Lower lobe of right lung (tissue), 2 donors: Measurements from ENCODE around the gene ALDH1B1. TPM values are rescaled to one million over a fixed set of nuclear protein-coding genes. Genes with fewer than 3 reads are reported as not detected.
A peak's percentile ranks its signal among the peaks of the same experiment; 100 is the strongest.

Experiments used
- ATAC-seq, 2 donors: fragments of 200-7000 bp; cut with Tn5 transposase; one replicate each; pipeline ENCODE4 v1.9.1; 2020 to 2022; ENCODE audit warnings: mild to moderate bottlenecking in 2 of 2, moderate library complexity in 2 of 2
- DNase-seq: peaks from one replicate; pipeline ENCODE4 v3.0.0-alpha.2; 2020
- H3K27ac ChIP-seq: fragments of 200-600 bp; one replicate; pipeline ENCODE4 v1.8.0; 2022
- H3K27me3 ChIP-seq: fragments of 200-600 bp; one replicate; pipeline ENCODE4 v1.8.0; 2022; ENCODE audit warnings: low read depth
- H3K36me3 ChIP-seq: fragments of 200-600 bp; one replicate; pipeline ENCODE4 v1.8.0; 2022; ENCODE audit warnings: mild to moderate bottlenecking
- H3K4me1 ChIP-seq: fragments of 200-600 bp; one replicate; pipeline ENCODE4 v1.8.0; 2022
- H3K4me3 ChIP-seq: fragments of 200-600 bp; one replicate; pipeline ENCODE4 v1.8.0; 2022; ENCODE audit warnings: mild to moderate bottlenecking
- H3K9me3 ChIP-seq: fragments of 200-600 bp; one replicate; pipeline ENCODE4 v1.8.0; 2022
- CTCF ChIP-seq: fragments of 200-600 bp; IDR thresholded peaks from one replicate; pipeline ENCODE4 v1.8.0; 2022; ENCODE audit warnings: antibody characterized with exemption, mild to moderate bottlenecking
- intact Hi-C: fragments of 100-400 bp; cut with DNase I; formaldehyde crosslinking; loops from one replicate; pipeline ENCODE4 v1.11.0; 2022
- total RNA-seq: library from RNA; stranded (reverse); fragmentation: NEBNext Ultra II Directional; extraction: Animal tissue kit (Norgen Biotek cat#: 25700); gene quantifications from one replicate; pipeline ENCODE4 v1.2.1, GENCODE V29; 2021
- donor health status: DM: no; HTN: yes; CAD: no; lungs with severe emphysema.

ALDH1B1 gene
- total RNA-seq, 1 donor from 2014 or later, result 10.8 TPM

- Histone ChIP-seq H3K27ac (no peak overlapping the region), H3K4me1 (peaks cover 5% of the 10 kb centered on the region), H3K9me3 (no peaks in the 10 kb centered on the region), H3K36me3 (no peaks in the 10 kb centered on the region), H3K27me3 (peaks cover 7% of the 10 kb centered on the region), H3K4me3 (no peak overlapping the region)
- no peak for DNase-seq
- intact Hi-C loops, result no loop called here
- no peak for TF ChIP-seq CTCF
- ATAC-seq, result no peak
Measured at GRCh38 chr9:38439916-38440301, 47.4 kb downstream of the ALDH1B1 start.

GRCh38 chr9:38440516-38440915 is 48.0 kb downstream of the ALDH1B1 start:
- no peak overlapping the region for H3K27ac ChIP-seq
- ATAC-seq (no peak), DNase-seq (no peak)
- no peak for TF ChIP-seq CTCF
- no peak overlapping the region for H3K4me3 ChIP-seq
- no peaks in the 10 kb centered on the region for H3K36me3 ChIP-seq
- peaks cover 7% of the 10 kb centered on the region for H3K27me3 ChIP-seq
- intact Hi-C loops, result no loop called here
- peaks cover 5% of the 10 kb centered on the region for H3K4me1 ChIP-seq
- H3K9me3 ChIP-seq, result no peaks in the 10 kb centered on the region

- Histone ChIP-seq H3K4me3 (no peak overlapping the region), H3K27ac (no peak overlapping the region), H3K36me3 (no peaks in the 10 kb centered on the region), H3K27me3 (peaks cover 7% of the 10 kb centered on the region), H3K9me3 (no peaks in the 10 kb centered on the region), H3K4me1 (peaks cover 5% of the 10 kb centered on the region)
- intact Hi-C loops, result no loop called here
- TF ChIP-seq CTCF, result no peak
- ATAC-seq (no peak), DNase-seq (no peak)
Measured at GRCh38 chr9:38441347-38442085, 49.0 kb downstream of the ALDH1B1 start.

- Histone ChIP-seq H3K27ac (no peak overlapping the region), H3K36me3 (no peaks in the 10 kb centered on the region), H3K9me3 (no peaks in the 10 kb centered on the region), H3K4me3 (no peak overlapping the region), H3K4me1 (peaks cover 5% of the 10 kb centered on the region), H3K27me3 (peaks cover 7% of the 10 kb centered on the region)
- no peak for TF ChIP-seq CTCF
- DNase-seq (no peak), ATAC-seq (peak; percentile 24 to 45)
- intact Hi-C loops, result no loop called here
Measured at GRCh38 chr9:38442473-38443096, 50.1 kb downstream of the ALDH1B1 start.

DNA sequence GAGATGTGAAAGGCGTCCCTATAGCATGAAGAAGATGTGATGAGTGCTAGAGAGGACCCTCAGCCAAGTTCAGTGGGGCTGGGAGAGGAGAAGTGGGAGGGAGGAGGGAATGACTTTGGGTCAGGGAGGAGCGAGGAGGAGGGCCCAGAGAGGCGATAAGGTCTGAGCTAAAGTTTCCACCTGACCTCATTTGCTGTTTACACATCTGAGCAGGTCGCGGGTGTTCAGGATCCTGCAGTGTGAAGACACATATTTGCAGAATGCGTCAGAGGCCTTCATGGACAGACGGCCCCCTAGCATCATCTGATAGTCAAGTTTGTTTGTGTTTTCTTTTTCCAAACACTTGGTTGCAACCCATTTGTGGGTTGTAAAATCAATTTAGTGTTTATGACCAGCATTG is 50.7 kb downstream of the ALDH1B1 start:
- no peak overlapping the region for H3K27ac ChIP-seq
- no peaks in the 10 kb centered on the region for H3K4me1 ChIP-seq
- no peaks in the 10 kb centered on the region for H3K9me3 ChIP-seq
- DNase-seq, result no peak
- ATAC-seq, result peak; percentile 66 to 85
- no peak for TF ChIP-seq CTCF
- no peak overlapping the region for H3K4me3 ChIP-seq
- H3K27me3 ChIP-seq, result peaks cover 7% of the 10 kb centered on the region
- no peaks in the 10 kb centered on the region for H3K36me3 ChIP-seq
- intact Hi-C loops, result no loop called here
